Suprapubic skin (tissue), 4 donors: ENCODE data around the gene CACUL1.

Source experiments
- EP300 ChIP-seq: sonication (generic); formaldehyde crosslinking; IDR thresholded peaks from one replicate; pipeline ENCODE4 v1.6.1; 2017; ENCODE audit warnings: antibody characterized with exemption
- POLR2A ChIP-seq, 2 donors: fragments of 450-650 bp; IDR thresholded peaks; one replicate each; pipeline ENCODE4 v1.6.1; 2017; ENCODE audit warnings: antibody characterized with exemption in 2 of 2, mild to moderate bottlenecking in 2 of 2, moderate library complexity in 2 of 2
- POLR2AphosphoS5 ChIP-seq, 3 donors: sonication (generic); formaldehyde crosslinking; IDR thresholded peaks; one replicate each; pipeline ENCODE4 v1.6.1; 2017; ENCODE audit warnings: antibody characterized with exemption in 3 of 3
- TF ChIP-seq, protein P1 (sequence below), 2 donors: fragments of 200-600 bp in 1 of 2; fragments of 450-650 bp in 1 of 2; sonication (generic) in 1 of 2; IDR thresholded peaks; one replicate each; pipeline ENCODE4 v1.5.1; 2016 to 2019; ENCODE audit warnings: antibody characterized with exemption in 2 of 2, mild to moderate bottlenecking in 1 of 2, moderate library complexity in 1 of 2

DNA sequence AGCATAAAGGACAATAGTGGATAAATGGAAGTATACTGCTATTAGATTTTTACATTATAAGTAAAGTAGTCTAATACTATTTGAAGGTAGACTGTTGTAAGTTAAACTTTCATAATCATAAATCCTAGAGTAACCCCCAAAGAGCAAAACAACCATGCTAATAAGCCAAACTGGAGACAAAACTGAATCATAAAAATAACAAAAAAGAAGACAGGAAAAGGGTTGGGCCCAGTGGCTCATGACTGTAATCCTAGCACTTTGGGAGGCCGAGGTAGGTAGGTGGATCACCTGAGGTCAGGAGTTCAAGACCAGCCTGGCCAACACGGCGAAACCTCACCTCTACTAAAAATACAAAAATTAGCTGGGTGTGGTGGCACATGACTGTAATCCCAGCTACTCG lies 9.7 kb downstream of the CACUL1 start:
- TF ChIP-seq, protein P1, sequence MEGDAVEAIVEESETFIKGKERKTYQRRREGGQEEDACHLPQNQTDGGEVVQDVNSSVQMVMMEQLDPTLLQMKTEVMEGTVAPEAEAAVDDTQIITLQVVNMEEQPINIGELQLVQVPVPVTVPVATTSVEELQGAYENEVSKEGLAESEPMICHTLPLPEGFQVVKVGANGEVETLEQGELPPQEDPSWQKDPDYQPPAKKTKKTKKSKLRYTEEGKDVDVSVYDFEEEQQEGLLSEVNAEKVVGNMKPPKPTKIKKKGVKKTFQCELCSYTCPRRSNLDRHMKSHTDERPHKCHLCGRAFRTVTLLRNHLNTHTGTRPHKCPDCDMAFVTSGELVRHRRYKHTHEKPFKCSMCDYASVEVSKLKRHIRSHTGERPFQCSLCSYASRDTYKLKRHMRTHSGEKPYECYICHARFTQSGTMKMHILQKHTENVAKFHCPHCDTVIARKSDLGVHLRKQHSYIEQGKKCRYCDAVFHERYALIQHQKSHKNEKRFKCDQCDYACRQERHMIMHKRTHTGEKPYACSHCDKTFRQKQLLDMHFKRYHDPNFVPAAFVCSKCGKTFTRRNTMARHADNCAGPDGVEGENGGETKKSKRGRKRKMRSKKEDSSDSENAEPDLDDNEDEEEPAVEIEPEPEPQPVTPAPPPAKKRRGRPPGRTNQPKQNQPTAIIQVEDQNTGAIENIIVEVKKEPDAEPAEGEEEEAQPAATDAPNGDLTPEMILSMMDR (IDR thresholded peaks at IDR 0.05), result no peak
- TF ChIP-seq POLR2A (IDR thresholded peaks at IDR 0.05), result no peak
- TF ChIP-seq EP300, result no peak
- TF ChIP-seq POLR2AphosphoS5 (IDR thresholded peaks at IDR 0.05), result no peak
